Motor neuron (in vitro differentiated cells): Measurements from ENCODE around the gene DSCAML1. TPM values are rescaled to one million over a fixed set of nuclear protein-coding genes. Genes with fewer than 3 reads are reported as not detected.

Experiments used
- ATAC-seq, 8 experiments: fragments of 200-7000 bp; cut with Tn5 transposase; replicated peaks in 6 of 8; 2 replicates each; pipeline ENCODE4 v1.8.0; 2021; ENCODE audit warnings: mild to moderate bottlenecking in 8 of 8, moderate library complexity in 8 of 8
- H3K27ac ChIP-seq, 2 donors: fragments of 250-450 bp; sonication (Bioruptor Pico); 2 replicates each; pipeline ENCODE4 v1.9.0; 2021; ENCODE audit warnings: antibody characterized with exemption in 2 of 2, mild to moderate bottlenecking in 2 of 2, moderate library complexity in 1 of 2
- H3K4me1 ChIP-seq, 2 donors: fragments of 250-450 bp; sonication (Bioruptor Pico); replicated peaks in 1 of 2; 2 replicates each; pipeline ENCODE4 v1.6.1; 2021; ENCODE audit warnings: antibody characterized with exemption in 2 of 2, mild to moderate bottlenecking in 2 of 2, moderate library complexity in 1 of 2
- H3K4me3 ChIP-seq, 5 donors: fragments of 250-450 bp; sonication (Bioruptor Pico); 2 replicates each; pipeline ENCODE4 v1.9.0; 2021; ENCODE audit warnings: antibody characterized with exemption in 5 of 5, mild to moderate bottlenecking in 5 of 5, moderate library complexity in 4 of 5
- WGBS, 10 experiments: fragments of 450-650 bp; shearing (Covaris generic); methylation state at CpG; one replicate each; pipeline ENCODE4 v1.0.0; 2022; 5-methylcytosine and 5-hydroxymethylcytosine counted together
- in situ Hi-C, 9 experiments: fragments of 400-800 bp; cut with MboI; loops; one replicate each; pipeline ENCODE4 v1.15.0; 2021; ENCODE audit warnings: low sequenced_read_pairs in 9 of 9, low pct_unique_long_range_greater_than_20kb in 2 of 9; ENCODE audit not compliant: unreplicated experiment in 9 of 9
- total RNA-seq, 8 experiments: library from RNA; unstranded; fragments of 300-600 nt; gene quantifications; 2 replicates each; pipeline versions ENCODE4 v1.2.3 to v1.2.4, GENCODE V29; 2022

DSCAML1 gene
- total RNA-seq, 8 experiments from 2014 or later: 0.08 to 0.71 (median 0.42) TPM; not detected in 2

DNA sequence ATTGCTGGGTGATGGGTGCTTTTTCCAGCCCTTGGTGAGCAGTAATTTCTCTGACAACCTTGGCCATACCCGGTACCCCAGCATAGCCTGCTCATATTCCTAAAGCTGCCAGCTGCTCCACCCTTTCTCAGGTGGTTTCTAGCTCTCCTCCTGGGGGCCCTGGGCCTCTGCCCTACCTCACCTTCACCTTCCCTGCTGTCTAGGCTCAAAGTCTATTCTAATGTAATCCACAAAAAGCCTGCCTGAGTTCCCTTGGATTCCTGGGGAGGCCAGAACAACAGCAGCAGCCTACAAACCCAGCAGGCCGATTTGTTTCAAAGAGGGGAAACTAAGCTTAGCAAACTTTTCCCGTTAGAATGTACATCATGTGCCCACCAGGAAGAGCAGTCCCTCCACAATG, 117.6 kb downstream of the DSCAML1 start:
- peaks cover 40 to 41% of the 10 kb centered on the region in 2 donors for H3K4me1 ChIP-seq
- ATAC-seq: no peak
- in situ Hi-C loops: no loop called here
- WGBS, 10 experiments: 32 to 89% (median 80%) methylated on average over 1 to 3 of the region's 3 CpGs; no CpG with 5 or more reads in 3 of the 10 experiments
- no peak overlapping the region for H3K27ac ChIP-seq
- H3K4me3 ChIP-seq: no peak overlapping the region

DNA sequence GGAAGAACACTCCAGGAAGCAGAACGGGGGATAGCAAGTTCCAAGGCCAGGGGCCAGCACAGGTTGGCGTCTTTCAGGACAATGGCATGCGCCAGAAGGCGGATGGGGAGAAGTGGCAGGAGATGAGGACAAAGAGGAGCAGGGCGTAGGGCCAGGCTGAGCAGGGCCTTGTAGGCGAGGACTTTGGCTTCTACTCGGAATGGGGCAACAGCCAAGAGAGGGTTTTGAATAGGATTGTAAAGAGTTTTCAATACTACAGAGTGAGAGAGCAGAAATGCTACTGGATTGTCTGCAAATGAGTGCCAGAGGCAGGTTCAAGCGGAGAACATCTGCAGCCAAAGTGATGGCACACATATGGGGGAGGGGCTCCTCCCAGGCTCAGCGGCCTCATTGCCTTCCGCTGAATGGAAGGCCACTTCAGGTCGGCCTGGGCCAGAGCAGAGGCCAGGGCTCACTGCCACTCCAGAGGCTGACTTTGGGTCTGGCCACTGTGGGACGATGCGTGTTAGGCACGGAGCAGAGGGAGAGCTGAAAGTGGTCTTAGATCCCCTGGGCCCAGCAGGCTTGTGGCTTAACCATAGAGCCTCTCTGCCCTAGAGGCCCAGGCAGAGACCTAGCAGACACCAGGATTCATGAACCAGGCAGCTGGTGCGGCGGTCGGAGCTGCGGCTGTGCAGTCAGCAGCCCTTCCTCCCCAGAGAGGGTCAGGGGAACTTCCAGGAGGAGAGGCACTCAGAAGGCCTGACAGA, 118.2 kb downstream of the DSCAML1 start:
- in situ Hi-C loops: no loop called here
- Histone ChIP-seq H3K4me1 (peaks cover 42 to 46% of the 10 kb centered on the region in 2 donors), H3K27ac (peak overlapping the region in 1 of 2 donors; percentile 37), H3K4me3 (no peak overlapping the region)
- ATAC-seq: peak in 5 of 8 experiments; percentile 33 to 64 (median 53)
- WGBS, 10 experiments: 33 to 95% (median 81%) methylated on average over 1 to 17 of the region's 18 CpGs

DNA sequence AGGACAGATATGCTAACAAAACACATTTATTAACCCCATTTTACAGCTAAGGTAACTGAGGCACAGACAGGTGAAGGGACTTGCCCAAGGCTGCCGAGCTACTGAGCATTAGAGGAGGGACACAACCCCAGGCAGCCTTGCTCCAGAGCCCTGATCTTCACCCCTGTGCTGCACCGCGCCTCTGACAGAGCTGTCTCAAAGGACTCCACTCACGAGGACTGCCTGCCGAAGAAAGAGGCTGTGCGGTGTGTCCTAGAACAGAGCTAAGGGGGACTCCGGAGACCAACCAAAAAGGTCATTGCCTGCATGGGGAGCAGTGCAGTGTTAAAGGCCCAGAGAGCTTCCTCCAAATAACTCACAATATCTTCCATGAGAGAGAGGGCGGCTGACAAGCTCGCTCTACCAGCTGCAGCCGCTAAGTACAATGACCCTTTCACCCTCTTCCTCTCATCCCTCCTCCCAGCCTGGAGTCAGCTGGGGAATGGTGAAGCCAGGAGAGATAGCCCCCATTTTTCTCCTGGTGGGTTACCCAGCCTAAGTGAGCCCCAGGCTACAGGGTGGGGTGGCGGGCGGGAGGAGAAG, 119.2 kb downstream of the DSCAML1 start:
- peak in 1 of 8 experiments; percentile 12 for ATAC-seq
- 52 to 100% (median 84%) methylated on average over 2 to 7 of the region's 12 CpGs; no CpG with 5 or more reads in 4 of the 10 experiments for WGBS, 10 experiments
- H3K27ac ChIP-seq: no peak overlapping the region
- in situ Hi-C loops: no loop called here
- no peak overlapping the region for H3K4me3 ChIP-seq
- H3K4me1 ChIP-seq: peaks cover 52 to 56% of the 10 kb centered on the region in 2 donors

DNA sequence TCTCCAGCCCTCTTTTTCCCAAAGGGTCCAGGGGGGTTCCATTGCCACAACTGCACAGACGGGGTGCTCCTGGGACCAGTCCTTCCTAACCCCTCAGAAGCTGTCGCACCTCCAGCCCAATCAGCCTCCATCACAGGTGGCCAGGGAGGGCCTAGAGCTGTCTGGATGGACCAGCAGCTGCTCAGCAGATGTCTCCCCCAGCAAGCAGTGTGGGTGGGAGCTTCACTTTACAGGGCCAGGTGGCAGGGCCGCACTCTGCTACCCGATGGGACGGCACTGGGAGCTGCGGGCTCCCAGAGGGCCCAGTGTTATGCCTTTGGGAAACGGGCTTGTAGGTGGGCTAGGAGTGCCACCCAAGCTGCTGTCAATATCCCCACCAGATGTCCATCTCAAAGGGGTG, 120.5 kb downstream of the DSCAML1 start:
- H3K4me3 ChIP-seq: no peak overlapping the region
- in situ Hi-C loops: no loop called here
- H3K27ac ChIP-seq: no peak overlapping the region
- 90% methylated on average over 2 of the region's 7 CpGs; no CpG with 5 or more reads in 9 of the 10 experiments for WGBS, 10 experiments
- peak in 2 of 8 experiments; percentile 28 to 34 for ATAC-seq
- peaks cover 47 to 61% of the 10 kb centered on the region in 2 donors for H3K4me1 ChIP-seq

DNA sequence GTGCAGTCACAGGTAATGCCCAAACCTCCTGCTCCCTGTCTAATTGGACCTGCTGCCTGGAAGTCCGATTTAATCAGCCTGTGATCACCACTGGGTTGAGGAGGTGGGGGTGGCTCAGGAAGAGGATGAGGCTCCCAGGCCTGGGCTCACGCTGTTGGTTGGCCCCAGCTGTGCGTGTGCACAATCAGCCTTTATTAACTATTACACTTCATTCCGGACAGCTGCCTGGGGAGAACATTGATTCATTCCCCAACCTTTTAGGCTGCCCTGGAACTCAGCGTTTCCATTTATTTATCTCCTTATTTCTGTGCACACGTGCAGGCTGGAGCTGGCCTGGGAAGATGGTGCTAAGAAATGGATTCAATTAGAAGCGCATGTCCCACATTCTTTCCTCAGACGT, 123.4 kb downstream of the DSCAML1 start:
- Histone ChIP-seq H3K27ac (peak overlapping the region in 1 of 2 donors; percentile 17), H3K4me3 (no peak overlapping the region), H3K4me1 (peaks cover 50 to 66% of the 10 kb centered on the region in 2 donors)
- 0 to 70% (median 36%) methylated on average over 2 to 7 of the region's 8 CpGs; no CpG with 5 or more reads in 2 of the 10 experiments for WGBS, 10 experiments
- ATAC-seq: peak in 5 of 8 experiments; percentile 74 to 86 (median 78)
- in situ Hi-C loops: no loop called here

DNA sequence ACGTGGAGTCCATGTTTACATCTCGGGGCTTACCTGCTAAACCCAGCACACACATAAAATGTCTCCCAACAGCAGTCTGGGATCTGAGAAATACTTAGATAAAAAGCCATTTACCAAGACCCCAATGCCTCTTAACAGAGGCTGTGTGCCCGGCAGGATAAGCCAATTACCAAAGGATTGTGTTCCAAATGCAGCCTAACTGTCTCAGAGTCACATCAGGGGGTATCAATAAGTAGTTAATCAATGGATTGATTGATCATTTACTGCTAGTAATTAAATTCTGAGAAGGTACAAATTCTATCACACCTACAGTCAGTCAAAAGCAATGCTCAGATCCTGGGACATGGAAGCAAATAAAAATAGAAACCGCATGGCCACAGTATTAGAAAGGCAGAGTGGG, 125.6 kb downstream of the DSCAML1 start:
- H3K27ac ChIP-seq: no peak overlapping the region
- no peak for ATAC-seq
- in situ Hi-C loops: no loop called here
- peaks cover 42 to 56% of the 10 kb centered on the region in 2 donors for H3K4me1 ChIP-seq
- no peak overlapping the region for H3K4me3 ChIP-seq
- 18 to 100% (median 57%) methylated on average over 1 to 4 of the region's 4 CpGs; no CpG with 5 or more reads in 2 of the 10 experiments for WGBS, 10 experiments

DNA sequence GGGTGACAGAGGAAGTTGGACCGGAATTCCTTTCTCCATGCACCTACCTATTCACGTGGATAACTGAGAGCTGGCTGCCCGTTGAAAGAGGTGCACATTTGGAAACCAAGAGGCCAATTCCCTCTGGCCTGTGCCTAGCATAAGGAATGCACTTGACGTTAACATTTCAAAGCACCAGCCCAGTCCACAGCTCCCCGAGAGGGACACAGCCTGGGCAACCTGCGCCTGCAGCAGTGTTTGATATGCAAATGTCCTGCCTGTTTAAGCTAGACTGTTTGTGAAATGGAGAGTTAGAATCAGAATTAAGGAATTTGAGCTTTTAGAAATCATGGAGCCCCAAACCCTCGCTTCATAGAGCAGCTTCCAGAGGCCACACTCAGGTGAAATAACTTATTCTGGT, 126.1 kb downstream of the DSCAML1 start:
- H3K27ac ChIP-seq: no peak overlapping the region
- H3K4me1 ChIP-seq: peaks cover 42 to 54% of the 10 kb centered on the region in 2 donors
- in situ Hi-C loops: no loop called here
- peak in 6 of 8 experiments; percentile 20 to 60 (median 36) for ATAC-seq
- H3K4me3 ChIP-seq: no peak overlapping the region
- 10 to 50% (median 23%) methylated on average over 2 to 7 of the region's 7 CpGs; no CpG with 5 or more reads in 3 of the 10 experiments for WGBS, 10 experiments

DNA sequence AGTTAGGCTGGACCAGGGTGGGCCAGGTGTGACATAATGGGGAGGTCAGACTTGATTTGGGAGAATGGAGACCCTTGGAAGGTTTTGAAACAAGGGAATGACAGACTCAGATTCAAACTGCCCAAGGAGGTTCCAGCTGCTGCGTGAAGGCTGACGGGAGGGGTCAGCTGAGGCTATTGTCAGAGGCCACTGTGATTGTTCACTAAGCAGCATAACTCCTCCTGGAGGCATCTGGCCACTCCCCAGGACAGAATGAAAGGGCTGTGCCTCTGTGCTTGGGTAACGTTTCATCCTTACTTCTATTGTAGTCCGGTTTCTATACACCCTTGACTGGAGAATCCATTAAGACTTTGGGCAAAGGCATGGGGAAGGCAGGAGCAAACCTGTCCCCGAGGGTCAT, 126.6 kb downstream of the DSCAML1 start:
- 0 to 67% (median 0%) methylated on average over 1 to 5 of the region's 5 CpGs; no CpG with 5 or more reads in 3 of the 10 experiments for WGBS, 10 experiments
- H3K4me1 ChIP-seq: peaks cover 38 to 49% of the 10 kb centered on the region in 2 donors
- H3K27ac ChIP-seq: no peak overlapping the region
- H3K4me3 ChIP-seq: no peak overlapping the region
- ATAC-seq: peak; percentile 20 to 93 (median 84)
- in situ Hi-C loops: no loop called here

DNA sequence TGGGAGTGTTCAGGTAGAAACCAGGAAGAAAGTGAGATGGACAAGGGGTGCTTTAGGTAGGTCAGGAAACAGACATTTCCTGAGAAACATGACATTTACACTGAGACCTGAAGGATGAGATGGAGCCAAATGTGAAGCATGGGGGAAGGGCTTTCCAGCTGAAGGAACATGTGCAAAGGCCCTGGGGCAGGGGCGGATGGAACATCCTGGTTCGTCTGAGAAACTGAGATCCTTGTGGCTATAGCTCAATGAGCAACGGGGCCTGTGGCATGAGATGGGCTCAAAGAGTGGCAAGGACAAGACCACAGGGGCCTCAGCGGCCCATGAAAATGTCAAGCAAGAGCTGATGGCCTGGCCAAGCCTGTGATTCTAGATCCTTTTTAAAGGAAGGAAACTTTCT, 127.4 kb downstream of the DSCAML1 start:
- in situ Hi-C loops: no loop called here
- WGBS, 10 experiments: 44 to 100% (median 80%) methylated on average over 1 to 4 of the region's 4 CpGs; no CpG with 5 or more reads in 1 of the 10 experiments
- ATAC-seq: no peak
- H3K27ac ChIP-seq: no peak overlapping the region
- peaks cover 44 to 51% of the 10 kb centered on the region in 2 donors for H3K4me1 ChIP-seq
- H3K4me3 ChIP-seq: no peak overlapping the region

DNA sequence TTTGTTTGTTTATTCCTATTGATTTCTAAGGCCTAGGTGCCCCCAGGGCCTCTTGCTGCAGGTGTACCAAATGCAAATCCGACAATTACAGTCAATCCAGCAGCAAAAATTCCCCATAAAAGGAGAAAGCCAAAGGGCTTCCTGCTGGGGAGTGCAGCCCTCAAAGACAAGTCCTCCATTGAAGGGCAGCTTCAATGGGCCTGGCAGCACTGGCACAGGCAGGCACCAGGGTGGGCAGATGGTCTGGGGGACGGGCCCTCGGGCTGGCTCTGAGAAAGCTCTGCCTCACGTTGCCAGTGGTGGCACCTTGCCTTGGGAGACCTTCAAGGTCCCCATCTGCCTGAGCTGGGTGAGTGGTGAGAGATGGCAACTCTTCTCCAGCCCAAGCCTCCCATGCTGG, 128.0 kb downstream of the DSCAML1 start:
- Histone ChIP-seq H3K4me1 (peaks cover 46 to 51% of the 10 kb centered on the region in 2 donors), H3K4me3 (no peak overlapping the region), H3K27ac (no peak overlapping the region)
- ATAC-seq: no peak
- WGBS, 10 experiments: 22 to 100% (median 87%) methylated on average over 1 to 4 of the region's 4 CpGs; no CpG with 5 or more reads in 7 of the 10 experiments
- in situ Hi-C loops: no loop called here

DNA sequence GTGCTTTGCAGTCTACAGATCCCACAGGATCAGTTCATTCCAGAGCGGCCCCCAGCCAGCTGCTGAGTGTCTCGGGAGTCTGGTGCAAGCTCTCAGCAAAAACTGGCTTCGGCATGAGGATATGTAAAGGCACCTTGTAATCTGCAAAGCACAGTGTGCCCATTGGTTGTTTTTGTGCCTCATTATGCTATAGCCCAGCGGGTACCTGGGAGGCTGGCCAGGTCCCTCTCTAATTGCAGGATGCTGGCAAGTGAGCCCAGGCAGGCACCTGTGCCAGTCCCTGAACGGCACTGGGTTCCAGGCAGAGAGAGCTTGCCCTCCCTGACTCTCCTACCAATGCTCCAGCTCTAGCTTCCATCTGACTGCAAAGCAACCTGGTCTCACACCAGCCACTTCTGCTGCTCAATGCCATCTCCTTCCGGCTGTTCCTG, 128.7 kb downstream of the DSCAML1 start:
- in situ Hi-C loops: no loop called here
- Histone ChIP-seq H3K4me3 (no peak overlapping the region), H3K4me1 (peaks cover 46 to 51% of the 10 kb centered on the region in 2 donors), H3K27ac (no peak overlapping the region)
- 32 to 100% (median 79%) methylated on average over 3 to 4 of the region's 6 CpGs; no CpG with 5 or more reads in 7 of the 10 experiments for WGBS, 10 experiments
- no peak for ATAC-seq

DNA sequence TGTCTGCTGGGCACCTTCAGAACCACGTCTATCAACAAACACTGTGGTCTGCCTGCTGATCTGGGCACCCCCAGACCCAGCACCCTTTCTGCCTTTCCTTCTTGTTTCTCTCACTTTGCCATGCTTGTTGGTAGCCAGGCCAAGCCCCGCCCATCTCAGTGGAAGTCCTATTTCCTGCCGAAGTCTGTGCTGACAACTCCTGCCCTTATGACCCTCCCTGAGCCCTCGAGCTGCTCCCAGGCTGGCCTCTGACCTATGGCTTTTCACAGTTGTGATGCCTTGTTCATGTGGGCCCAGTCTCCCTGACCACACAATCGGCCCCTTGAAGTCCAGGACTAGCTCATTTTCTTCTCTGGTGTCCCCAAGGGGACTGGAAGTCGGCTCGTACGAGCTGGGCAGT, 132.1 kb downstream of the DSCAML1 start:
- Histone ChIP-seq H3K27ac (no peak overlapping the region), H3K4me1 (peaks cover 22 to 24% of the 10 kb centered on the region in 2 donors), H3K4me3 (no peak overlapping the region)
- 7 to 62% (median 20%) methylated on average over 1 to 6 of the region's 8 CpGs; no CpG with 5 or more reads in 3 of the 10 experiments for WGBS, 10 experiments
- in situ Hi-C loops: no loop called here
- ATAC-seq: no peak

DNA sequence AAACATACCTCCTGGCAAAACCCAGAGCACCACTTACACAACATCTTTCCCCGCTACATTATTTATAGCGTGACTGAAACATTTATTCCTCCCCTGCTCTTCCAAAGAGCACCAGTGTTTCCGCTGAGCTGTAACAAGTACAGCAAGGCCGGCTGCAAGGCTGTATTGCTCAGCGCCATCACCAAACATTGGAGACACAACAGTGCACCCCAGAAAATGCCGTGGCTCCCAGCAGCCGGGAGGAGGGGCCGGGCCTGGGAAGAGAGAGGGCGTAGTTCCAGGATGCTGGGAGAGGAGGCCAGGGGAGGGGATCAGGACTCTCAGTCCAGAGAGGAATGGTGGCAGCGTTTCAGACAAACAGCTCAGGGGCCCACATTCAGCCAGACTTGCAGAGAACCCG, 133.2 kb downstream of the DSCAML1 start:
- Histone ChIP-seq H3K4me3 (no peak overlapping the region), H3K4me1 (peaks cover 21 to 23% of the 10 kb centered on the region in 2 donors), H3K27ac (peak overlapping the region; percentile 34 to 42)
- peak; percentile 57 to 91 (median 82) for ATAC-seq
- in situ Hi-C loops: no loop called here
- 5 to 100% (median 32%) methylated on average over 1 to 7 of the region's 11 CpGs; no CpG with 5 or more reads in 2 of the 10 experiments for WGBS, 10 experiments
